Stimulated activated CD4-positive, alpha-beta T cell treated with anti-CD3 and anti-CD28 coated beads, Interleukin-4, amount 100 ng/mL, for 1 hour (primary cell): ENCODE data around the gene FOXO6.

Experiments
- DNase-seq: peaks from one replicate; pipeline ENCODE4 v3.0.0-alpha.2; 2020

FOXO6 gene

DNA sequence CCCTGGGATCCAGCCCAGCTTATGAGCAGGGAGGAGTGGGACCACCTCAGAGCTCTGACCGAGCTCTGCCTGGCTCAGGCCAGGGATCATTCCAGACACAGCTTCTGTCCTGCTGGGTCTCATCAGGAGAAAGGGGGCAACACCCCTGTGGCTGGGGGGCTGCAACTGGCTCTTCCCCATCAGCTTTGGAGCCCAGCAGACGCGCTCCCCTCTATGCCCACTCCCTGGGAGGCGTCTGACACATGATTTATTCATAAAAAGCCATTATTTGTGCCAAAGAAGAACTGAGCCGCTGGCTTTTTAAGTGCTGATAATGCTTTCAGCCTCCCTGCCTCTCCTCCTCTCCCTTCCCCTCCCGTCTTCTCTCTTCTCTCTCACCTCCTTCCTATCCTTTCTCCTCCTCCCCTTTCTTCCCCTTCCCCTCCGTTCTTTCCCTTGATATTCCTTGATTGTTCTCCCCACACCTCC is 25.0 kb downstream of the FOXO6 start:
- no peak for DNase-seq

DNA sequence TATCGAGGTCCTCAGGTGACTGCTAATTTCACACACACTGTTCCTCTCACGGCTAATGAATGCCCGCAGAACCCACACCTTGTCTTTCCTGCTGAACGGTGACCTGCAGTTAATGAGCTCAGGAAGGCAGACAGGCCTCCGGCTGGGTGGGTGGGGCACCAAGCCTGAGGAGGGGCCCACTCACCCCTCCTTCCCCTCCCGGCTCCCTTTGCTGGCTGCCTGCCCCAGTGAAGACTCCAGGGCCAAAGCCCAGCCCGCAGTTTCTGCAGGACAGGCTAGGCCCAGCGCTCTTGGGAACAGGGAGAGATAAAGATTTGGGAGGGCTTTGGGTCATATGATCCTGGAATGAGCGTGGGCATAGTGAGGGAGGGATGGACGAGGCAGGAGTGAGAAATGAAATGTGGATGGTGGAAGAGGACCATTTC is 26.4 kb downstream of the FOXO6 start:
- no peak for DNase-seq

DNA sequence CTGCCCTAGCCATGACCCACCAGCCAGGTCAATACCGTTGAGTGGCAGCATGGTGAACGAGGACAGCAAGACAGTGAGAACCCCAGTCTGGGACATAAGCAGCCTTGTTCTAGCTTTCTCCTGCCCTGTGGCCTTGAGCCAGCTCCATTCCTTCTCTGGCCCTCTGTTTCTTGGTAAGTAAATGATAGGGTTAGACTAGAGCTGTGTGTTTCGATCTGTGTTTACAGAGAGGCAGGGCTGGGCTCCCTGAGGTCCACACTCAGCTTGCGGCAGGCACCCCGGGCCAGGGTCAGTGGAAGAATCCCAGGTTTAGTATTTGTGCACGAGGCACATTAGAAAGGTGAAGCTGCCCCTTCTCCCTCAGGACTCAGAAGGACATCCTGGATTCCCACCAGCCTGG is 27.3 kb downstream of the FOXO6 start:
- no peak for DNase-seq

DNA sequence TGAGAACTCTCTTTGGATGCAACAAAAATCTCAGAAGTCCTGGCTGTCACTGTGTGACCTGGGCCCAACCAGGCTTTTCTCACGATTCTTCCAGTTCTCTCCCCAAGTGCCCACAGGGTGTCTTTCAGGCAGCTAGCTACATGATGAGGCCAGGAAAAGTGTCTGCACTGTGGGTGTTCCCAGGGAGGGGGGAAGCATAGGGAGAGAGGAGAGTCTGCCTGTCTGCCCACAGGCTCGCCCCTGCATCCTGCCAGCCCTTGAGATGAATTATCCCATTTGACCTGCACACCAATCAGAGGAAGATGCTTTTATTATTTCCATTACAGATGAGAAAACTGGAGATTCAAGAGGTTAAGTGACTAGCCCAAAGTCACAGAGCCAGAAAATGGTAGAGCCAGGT is 27.8 kb downstream of the FOXO6 start:
- DNase-seq, result no peak

DNA sequence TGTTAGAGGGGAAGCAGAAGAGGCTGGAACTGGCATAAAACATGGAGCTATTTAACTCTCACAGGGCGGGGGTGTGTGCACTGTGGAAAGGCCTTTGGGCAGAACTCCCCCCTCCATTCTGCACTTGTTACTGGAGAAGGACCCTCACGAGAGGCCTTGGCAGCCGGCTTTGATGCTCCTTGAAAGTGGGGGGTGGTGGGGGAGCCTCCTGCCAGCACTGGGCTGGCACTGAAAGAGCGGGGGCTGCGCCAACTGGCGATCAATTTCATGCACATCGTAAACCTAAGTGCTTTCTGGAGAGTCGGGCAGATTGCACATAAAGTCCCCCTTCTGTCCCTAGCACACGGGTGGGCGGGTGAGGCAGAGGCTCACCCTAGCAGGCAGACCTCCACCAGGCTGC is 28.9 kb downstream of the FOXO6 start:
- DNase-seq, result no peak

DNA sequence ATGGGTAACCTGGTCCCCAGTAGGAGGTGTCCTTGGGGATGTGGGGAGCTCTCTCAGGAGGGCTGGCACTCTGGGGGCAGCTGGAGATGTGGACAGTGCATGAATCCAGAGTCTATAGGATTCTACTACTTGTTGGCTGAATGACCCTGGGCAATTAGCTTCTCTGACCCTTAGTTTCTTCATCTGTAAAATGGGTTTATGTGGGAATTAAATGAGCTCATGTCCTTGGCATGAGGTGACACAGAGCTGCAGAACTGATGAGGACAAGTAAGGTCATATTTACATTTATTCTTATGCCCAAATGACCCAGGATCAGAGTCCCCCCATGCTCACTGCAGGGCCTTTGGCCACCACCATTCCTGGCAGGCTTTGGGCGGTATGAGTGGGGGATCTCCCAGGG is 29.3 kb downstream of the FOXO6 start:
- no peak for DNase-seq

DNA sequence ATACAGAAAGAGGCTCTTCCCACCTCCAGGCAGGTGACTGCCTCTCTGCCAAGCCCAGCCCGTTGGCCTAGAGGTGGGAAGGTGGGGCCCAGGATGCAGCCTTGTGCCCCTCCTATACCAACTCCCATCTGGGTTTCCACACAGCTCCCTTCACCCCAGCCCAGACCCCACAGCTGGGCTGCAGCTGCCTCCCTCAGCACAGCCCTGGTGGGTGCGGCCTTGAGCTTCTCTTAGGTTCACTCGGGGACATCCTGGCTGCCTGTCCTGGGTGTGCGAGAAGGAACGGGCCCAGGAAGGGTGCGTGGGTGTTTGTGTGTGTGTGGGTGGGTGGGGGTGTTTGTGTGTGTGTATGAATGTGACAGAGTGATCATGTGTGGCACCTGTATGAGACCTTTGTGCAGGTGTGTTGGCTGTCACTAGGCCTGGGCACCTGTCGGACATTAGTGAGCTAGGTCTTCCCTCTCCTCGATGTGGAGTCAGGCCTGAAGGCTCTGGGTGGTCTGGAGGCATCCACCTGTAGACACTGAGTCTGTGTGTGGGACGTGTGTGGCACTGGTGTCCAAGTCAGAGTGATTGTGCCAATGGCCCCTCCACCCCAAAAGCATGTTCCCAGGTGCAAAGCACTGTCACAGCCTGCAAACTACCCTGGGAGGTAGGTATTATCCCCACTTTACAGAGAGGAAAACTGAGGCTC is 30.7 kb downstream of the FOXO6 start:
- no peak for DNase-seq

DNA sequence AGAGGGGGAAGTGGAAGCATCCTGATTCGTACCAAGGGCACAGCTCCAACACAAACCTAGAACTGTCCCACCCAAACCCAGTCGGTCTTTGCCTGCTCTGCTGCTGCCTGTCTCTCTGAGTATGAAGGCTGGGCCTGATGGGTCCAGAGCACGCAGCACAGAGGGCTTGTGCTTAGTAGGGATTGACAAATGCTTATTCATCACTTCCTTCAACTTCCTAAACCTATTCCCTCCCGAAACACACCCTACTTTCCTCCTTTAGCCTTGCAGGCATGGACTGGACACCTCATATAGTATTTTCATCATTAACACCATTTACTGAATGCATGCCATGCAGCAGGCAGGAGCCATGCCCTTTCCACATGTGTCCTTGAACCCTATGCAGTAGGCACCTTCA is 31.3 kb downstream of the FOXO6 start:
- DNase-seq, result no peak

DNA sequence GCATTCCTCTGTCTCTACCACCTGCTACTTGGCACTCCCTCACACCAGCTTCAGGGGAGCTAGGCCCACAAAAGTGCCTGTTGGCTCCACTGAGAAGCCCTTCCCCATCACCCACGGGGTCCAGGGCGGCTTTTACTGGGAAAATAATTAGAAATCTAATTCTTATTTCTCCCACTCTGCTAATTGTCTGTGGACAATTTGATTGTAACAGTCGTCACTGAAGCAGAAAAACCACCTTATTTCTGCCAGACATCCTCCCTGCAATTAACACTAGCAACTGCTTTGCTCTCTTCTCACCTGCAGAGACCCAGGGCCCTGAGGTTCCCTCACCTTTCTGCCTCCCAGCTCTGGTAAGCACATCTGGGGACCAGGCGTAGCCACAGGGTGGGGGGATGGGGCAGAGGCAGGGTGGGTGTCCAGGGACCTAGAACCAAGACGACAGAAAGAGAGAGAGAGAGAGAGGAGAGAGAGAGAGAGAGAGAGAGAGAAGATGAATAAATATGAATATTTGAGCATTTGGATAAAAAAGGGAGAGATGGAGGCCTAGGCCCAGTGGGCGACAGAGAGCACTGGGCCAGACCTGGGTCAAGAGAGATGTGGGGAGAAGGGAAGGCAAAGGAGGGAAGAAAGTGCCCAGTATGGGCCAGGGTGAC is 32.6 kb downstream of the FOXO6 start:
- DNase-seq, result no peak

DNA sequence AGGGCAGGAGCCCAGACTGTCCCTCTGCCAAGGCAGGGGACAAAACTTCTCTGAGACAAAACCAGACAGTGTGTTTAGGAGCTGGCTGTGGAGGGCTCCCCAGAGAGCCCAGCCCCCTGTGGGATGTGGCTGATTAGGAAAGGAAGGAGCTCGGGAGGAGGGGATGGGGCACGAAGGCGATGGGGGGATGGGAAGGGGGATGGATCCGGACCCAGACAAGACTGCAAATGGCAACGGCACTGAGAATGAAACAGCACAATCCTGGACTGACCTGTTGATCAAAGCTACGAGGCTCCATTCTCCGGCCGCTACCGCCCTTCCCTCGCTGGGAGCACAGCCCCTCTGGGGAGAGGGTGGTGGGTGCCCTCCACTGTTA is 33.1 kb downstream of the FOXO6 start:
- DNase-seq, result no peak

DNA sequence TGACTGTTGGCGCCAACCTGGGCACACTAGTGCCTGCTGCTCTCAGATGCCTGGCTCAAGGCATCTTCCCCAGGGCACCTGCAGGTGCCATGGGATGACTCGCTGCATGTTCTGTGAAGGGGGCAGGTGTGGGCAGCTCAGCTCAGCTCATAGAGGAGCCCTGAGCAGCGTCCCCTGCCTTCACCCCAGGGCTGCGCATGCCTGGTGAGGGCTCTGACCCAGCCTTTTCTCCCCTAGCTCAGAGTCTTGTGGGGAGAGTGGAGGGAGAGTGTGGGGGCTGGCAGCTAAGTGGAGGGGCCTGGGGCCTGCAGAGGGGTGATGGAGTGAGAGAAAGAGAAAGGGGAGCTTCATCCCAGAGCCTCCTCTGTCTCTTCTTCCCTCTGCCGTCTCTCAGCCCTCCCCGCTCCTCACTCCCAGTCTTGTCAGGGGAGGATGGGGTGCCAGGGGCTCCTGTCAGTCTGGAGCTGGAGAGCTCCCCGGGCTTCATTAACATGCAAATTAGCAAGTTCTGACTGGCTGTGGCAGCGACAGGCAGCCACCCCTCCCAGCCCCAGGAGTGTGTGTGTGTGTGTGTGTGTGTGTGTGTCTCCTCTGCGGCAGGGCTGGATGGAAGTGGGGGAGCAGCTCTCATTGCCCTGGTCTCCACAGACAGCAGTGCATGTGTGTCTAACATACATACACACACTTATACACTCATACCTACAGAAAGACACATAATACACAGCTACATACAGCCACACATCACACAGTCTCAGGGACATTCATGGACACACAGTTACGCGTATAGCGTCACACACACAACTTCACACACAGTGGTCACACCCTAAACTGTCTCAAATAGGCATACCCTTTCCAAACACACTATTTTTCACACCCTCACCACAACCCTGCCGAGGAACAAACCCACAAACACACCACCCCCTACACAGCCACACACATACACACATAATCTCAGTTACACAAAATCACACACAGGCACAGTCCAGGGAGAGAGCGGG is 34.0 kb downstream of the FOXO6 start:
- no peak for DNase-seq

DNA sequence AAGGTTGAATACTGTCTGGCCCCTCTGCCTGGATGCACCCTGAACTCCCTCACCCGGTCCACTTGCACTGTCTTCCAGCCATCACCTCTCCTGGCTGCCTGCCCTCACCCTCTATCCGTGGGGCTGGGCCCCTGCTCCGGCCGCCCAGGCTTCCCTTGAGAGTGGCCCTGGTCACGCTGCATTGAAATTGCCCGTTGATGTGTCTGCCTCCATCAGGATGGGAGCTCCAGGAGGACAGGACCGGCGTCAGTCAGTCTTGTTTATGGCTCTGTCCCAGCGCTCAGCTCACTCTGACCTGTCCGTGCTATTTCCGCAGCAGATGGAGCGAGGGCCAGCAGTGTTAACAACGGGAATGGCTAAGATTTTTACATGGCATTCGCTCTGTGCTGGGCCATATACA is 34.9 kb downstream of the FOXO6 start:
- DNase-seq, result no peak

DNA sequence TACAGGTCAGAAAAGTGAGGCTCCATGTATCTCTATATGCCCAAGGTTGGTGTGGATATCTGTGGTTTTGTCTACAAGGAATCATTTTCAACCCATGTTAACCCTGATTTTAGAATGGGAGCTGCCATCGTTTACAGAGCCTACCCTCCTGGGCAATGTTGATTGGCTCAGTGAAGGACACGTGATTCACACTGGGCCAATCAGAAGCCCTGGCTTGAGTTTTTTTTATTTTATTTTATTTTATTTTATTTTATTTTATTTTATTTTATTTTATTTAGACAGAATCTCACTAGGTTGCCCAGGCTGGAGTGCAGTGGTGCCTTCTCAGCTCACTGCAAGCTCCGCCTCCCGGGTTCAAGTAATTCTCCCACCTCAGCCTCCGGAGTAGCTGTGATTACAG is 35.8 kb downstream of the FOXO6 start:
- no peak for DNase-seq

DNA sequence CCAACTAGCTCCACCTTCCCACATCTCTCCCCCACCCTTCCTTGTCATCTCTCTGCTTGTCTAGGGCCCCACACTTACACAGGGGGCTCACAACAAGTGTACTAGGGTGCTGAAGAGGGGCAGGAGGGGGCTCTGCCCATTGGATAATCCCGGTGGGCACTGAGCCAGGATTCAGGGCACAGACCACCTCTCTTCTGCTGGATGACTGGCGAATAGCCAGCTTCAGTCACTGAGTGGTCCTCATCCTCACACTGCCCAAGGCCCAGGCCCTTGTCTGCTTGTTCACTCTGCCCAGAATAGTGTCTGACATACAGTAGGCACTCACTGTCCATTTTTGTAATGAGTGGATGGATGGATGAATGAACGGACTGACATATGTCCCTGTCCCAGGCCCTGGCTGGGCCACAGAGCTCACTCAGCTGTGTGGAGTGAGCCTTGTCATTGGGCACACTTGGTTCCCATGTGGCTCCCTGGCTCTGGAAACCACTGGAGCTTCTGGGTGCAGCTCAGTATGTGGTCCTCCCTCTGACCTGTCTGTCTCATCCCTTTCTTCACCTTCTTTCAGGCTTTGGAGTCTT is 36.6 kb downstream of the FOXO6 start:
- no peak for DNase-seq

DNA sequence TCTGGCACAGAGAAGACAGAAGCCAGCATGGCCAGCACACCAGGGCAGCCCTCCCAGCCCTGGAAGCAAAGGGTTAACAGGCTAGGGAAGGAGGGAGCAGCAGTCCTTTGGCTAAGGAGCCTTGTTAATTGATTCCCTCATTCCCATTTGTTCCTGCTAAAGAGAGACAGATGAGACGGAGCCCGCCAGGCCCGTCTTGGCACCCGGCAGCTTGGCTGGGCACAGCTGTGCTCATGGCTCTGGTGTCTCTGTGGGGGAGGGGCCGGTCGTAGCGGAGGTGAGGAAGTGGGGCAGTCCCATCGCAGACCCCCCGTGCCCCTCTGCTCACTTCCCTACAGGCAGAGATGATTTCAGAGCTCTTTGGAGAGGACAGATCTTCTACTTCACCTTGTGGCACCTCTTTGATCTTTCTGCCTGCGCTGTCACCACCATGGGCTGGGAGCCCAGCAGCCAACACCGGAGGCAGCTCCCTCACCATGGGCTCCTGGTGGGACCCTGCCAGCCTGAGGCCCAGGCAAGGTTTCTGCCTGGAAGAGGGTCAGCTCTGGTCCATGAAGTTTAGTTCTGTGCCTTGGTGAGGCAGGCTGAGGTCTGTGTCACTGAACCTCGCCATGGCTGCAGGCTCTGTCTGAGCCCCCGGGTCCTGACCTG is 38.0 kb downstream of the FOXO6 start:
- DNase-seq, result no peak

DNA sequence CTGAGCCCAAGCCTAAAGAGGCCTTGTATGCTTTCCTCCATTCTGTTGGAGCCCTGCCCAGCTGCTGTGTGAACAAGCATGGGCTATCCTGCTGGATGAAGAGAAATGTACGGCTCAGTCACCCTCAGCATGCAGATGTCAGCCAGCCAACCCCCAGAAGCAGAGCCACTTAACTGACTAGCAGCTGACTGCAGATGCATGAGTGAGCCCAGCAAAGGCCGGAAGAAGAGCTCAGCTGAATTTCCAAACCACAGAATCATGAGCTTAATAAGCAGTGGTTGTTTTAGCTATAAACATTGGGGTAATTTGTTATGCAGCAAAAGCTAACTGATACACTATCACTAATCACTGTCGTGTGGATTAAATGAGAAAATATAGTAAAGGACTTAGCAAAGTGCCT is 39.0 kb downstream of the FOXO6 start:
- DNase-seq, result no peak

DNA sequence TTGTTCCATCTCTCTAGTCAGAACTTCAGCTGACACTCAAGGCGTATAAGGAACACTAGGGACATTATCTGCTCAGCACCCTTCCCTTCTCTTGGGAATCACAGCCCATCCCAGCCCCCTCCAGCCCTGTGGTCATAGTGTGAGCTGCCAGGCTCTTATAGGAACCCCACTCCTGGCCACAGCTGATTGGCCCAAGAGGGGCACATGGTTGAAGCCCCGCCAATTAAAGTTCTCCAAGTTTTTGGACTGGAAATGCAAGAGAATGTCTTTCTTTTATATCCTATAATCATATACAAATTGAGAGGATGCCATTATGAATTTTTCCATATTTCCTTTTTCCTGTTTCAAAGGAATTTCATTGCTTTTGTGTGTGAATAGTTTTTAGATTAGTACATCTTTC is 40.7 kb downstream of the FOXO6 start:
- no peak for DNase-seq

DNA sequence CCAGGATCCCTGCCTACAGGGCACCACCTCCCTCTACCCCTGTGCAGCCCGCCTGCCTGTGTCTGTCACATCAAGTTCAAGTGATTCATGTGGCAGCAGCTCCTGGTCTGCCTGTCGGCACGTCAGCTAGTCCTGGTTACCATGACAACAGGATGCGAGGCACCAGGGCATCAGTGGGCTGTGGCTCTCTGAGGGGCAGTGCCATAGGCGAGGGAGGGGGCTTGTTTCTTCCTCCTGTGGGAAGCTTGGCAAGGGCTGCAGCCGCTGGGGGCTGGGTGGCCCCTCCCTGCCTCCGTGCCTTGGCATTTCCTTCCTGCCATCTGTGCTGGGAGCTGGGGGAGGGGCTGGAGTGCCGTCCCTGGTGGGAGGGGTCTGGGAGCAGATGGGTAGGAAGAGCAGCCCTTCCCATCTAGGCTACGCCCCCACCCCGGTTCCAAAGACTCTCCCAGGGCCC is 43.1 kb downstream of the FOXO6 start:
- DNase-seq, result no peak

DNA sequence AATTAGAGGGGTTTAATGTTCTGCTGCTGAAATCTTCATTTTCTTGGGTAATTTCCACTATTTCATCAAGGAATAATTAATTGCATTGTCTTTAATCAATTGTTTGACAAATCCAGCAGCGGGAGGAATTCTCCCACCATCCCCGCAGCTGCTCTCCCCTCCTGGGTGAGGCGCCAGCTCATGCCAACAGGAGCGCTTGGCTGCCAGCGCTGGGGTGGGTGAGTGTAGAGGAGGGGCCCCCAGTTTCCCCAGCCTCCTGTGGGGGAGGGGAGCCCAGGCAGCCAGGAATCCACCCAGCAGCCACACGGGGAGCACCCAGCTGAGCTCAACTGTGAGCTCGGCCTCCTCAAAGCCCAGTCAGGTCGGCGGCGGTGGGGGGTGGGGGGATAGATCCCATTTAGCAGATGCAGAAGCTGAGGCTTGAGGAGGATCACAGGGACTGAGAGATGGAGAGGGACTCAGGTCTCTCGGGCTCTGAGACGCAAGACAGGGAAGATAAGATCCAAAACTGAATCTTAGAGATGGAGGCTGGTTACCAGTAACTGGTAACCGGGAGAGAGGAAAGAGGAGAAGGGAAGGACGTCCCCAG is 46.5 kb downstream of the FOXO6 start:
- DNase-seq, result no peak

DNA sequence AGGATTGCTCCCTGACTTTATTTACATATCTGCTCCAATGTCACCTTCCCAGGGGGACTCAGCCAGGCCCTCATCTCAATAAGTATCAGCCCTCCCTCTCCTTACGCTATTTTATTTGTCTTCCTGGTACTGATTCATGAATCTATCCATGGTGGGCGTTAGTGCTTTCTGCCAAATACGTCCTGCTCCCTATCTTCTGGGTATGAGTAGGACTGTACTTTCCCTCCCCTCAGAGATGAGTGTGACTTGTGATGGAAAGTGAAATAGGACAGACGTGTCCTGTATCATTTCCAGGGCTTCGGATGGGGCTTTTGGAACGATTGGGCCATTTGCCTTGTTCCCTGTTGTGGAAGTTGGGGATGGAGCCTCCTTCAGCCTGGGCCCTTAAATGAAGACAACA is 47.5 kb downstream of the FOXO6 start:
- DNase-seq, result no peak

DNA sequence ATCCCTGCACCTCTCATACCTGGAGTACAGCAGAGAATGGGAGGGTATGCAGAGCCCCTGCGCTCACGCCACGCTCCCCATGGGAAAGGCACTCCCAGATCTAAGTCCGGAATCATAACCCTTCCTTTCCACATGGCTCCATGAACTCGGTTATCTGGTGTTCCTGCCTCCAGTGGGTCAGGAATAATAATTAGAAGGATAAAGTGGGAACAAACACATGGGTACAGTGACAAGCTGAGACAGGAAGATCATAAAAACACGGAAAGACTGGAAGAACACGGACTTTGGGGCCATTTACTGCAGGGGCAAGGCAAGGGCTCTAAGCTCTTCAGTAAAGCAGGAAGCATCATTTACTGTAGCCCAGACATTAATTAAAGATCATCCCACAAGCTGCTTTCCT is 48.6 kb downstream of the FOXO6 start:
- no peak for DNase-seq

DNA sequence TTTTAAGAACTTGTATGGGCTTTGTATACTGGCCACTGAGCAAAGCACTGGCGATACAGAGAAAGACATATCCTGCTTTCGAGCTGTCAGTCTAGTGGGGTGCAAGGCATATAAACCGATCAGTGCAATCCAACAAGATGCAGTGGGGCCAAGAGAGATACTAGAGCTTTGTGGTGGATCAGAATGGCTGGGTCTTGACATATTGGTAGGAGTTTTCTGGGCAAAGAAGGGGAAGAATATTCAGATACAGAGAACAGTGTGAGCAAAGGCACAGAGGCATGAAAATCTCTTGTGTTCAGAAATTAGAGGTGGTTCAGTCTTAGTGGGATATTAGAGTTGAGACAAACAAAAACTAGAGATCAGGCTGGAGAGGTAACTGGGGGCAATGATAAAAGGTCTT is 49.2 kb downstream of the FOXO6 start:
- DNase-seq, result no peak
